Large intestine (tissue), 3 donors: ENCODE results near the gene KCNQ1. TPM values are rescaled to one million over a fixed set of nuclear protein-coding genes. Genes with fewer than 3 reads are reported as not detected.

Experiments used
- DNase-seq, 2 donors: peaks; one replicate each; pipeline versions ENCODE4 v3.0.0 to v3.0.0-alpha.2; 2013
- H3K27ac ChIP-seq: one replicate; pipeline ENCODE4 v1.5.1; 2013; ENCODE audit warnings: low read length
- H3K27me3 ChIP-seq: 2 replicates; pipeline ENCODE4 v1.6.1; 2013; ENCODE audit warnings: low read length; ENCODE audit not compliant: control insufficient read depth, insufficient read depth
- H3K36me3 ChIP-seq: 2 replicates; pipeline ENCODE4 v1.6.1; 2013; ENCODE audit warnings: low read length; ENCODE audit not compliant: control insufficient read depth, insufficient read depth
- H3K4me1 ChIP-seq: one replicate; pipeline ENCODE4 v1.6.1; 2013; ENCODE audit warnings: low read length; ENCODE audit not compliant: control insufficient read depth, insufficient read depth
- H3K4me3 ChIP-seq: one replicate; pipeline ENCODE4 v1.5.1; 2013; ENCODE audit warnings: low read length
- H3K9me3 ChIP-seq: one replicate; pipeline ENCODE4 v1.6.1; 2013; ENCODE audit warnings: mild to moderate bottlenecking, low read depth, low read length, moderate library complexity; ENCODE audit not compliant: control insufficient read depth
- WGBS: methylation state at CpG from one replicate; pipeline ENCODE4 v1.1.5; 2013; ENCODE audit warnings: low lambda C conversion rate; ENCODE audit not compliant: insufficient coverage; 5-methylcytosine and 5-hydroxymethylcytosine counted together
- polyA plus RNA-seq: library from polyadenylated mRNA; unstranded; fragments of 120-200 nt; gene quantifications from one replicate; pipeline ENCODE4 v1.2.1, GENCODE V29; 2013

The KCNQ1 gene
- polyA plus RNA-seq, 1 donor, result 19.5 TPM

DNA sequence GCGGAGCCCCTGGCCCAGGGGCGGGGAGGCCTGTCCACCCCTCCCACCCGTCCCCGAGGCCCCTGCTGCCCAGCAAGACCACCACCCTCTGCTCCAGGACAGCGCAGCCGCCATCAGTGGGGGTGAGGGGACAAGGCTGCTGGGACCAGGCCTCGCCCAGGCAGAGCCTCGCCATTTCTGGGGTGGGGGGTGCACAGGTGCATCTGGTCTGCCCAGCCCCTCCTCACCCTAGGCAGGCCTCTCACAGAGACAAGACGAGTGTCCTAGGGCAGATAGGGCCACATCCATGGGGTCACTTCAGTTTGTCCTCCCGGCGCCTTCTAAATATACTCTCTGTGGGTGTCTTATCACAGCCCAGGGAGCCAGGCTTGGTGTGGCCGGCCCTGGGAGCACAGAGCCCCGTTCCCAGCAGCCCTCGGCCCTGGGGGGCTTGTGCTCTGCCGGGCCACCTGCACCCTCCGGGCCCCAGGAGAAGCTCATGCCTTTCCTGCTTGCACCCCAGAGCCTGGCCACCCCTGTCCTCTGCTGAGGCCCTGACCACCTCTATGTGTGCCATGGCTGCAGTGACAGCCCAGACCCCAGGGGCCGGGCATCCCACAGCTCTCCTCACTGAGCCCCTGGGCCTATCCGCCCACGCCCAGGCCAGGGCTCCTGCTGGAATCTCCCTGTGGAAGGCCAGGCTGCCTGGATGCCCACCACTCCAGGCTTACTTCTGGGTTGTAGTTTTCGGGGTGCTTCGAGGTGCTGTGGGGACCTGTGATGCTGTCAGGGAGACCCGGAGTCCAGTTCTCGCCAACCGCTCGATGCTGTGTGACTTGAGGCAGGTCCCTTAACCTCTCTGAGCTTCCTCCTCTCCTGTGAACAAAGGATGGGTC lies 70.8 kb downstream of the KCNQ1 start:
- H3K27ac ChIP-seq, result no peak overlapping the region
- H3K27me3 ChIP-seq, result no peaks in the 10 kb centered on the region
- no peaks in the 10 kb centered on the region for H3K36me3 ChIP-seq
- no peak for DNase-seq
- no peak overlapping the region for H3K4me3 ChIP-seq
- peaks cover 17% of the 10 kb centered on the region for H3K4me1 ChIP-seq
- H3K9me3 ChIP-seq, result no peaks in the 10 kb centered on the region
- no CpG with 5 or more reads among the region's 25 CpGs for WGBS

DNA sequence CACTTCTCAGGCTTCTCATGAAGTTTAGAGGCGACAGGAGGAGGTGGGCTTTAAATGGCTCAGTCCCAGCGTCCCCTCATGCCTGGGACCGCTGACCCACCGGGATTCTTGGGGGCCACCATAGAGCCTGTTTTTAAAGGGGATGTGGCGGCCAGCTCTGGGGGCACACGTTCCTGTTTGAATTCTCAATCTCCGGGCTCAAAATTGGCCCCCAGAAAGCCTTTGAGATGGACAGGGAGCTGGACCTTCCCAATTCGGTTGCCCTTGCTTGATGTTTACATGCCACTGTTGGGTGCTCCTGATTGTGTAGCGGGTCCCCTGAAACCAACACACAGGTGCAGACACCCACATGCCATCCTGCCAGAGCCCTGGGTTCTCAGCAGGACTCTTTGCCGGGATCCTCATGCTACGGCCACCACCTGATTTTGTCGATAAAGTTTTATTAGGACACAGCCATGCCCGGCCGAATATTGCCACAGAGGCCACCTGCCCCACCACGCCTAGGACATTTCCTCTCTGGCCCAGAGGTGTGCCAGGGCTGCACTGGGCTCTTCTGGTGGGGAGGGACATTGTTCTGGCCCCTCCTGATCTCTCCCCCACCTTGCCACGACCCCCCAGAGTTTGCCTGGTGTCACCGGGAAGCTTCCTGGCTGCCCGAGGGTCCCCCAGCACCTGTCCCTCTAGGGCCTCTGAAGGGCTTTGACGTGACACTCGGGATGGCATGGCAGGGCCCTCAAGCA lies 71.6 kb downstream of the KCNQ1 start:
- DNase-seq, result no peak

DNA sequence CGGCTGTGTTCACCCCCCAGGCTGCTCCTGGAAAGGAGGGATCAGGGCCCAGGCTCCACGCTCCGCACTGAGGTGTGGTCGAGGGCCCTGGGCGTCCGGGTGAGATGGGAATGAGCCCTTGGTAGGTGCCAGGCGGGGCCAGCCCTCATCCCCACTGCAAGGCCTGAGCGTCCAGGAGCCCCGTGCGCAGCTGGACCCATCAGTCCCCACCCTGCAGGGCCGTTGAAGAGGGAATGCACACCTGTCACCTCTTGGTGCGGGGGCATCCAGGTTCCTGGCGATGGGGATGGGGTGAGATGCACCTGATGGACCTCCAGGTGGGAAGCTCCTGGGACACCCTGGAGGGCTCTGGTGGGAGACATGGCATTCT lies 72.2 kb downstream of the KCNQ1 start:
- H3K4me1 ChIP-seq, result peaks cover 21% of the 10 kb centered on the region
- no peaks in the 10 kb centered on the region for H3K9me3 ChIP-seq
- WGBS, result no CpG with 5 or more reads among the region's 13 CpGs
- H3K36me3 ChIP-seq, result no peaks in the 10 kb centered on the region
- no peaks in the 10 kb centered on the region for H3K27me3 ChIP-seq
- no peak for DNase-seq
- H3K27ac ChIP-seq, result no peak overlapping the region
- H3K4me3 ChIP-seq, result no peak overlapping the region

More for the DNA sequence above, 71.6 kb downstream of the KCNQ1 start:
- Histone ChIP-seq H3K9me3 (no peaks in the 10 kb centered on the region), H3K4me3 (no peak overlapping the region), H3K27me3 (no peaks in the 10 kb centered on the region), H3K27ac (no peak overlapping the region), H3K4me1 (peaks cover 17% of the 10 kb centered on the region), H3K36me3 (no peaks in the 10 kb centered on the region)
- no CpG with 5 or more reads among the region's 20 CpGs for WGBS

GRCh38 chr11:2517386-2518064 lies 72.7 kb downstream of the KCNQ1 start:
- no peak for DNase-seq
- no CpG with 5 or more reads among the region's 26 CpGs for WGBS
- H3K9me3 ChIP-seq, result no peaks in the 10 kb centered on the region
- peaks cover 24% of the 10 kb centered on the region for H3K4me1 ChIP-seq
- H3K4me3 ChIP-seq, result no peak overlapping the region
- H3K36me3 ChIP-seq, result no peaks in the 10 kb centered on the region
- H3K27ac ChIP-seq, result no peak overlapping the region
- H3K27me3 ChIP-seq, result no peaks in the 10 kb centered on the region

- no peak overlapping the region for H3K27ac ChIP-seq
- DNase-seq, result no peak
- H3K4me1 ChIP-seq, result peaks cover 21% of the 10 kb centered on the region
- WGBS, result no CpG with 5 or more reads among the region's 24 CpGs
- H3K9me3 ChIP-seq, result no peaks in the 10 kb centered on the region
- no peaks in the 10 kb centered on the region for H3K36me3 ChIP-seq
- H3K4me3 ChIP-seq, result no peak overlapping the region
- no peaks in the 10 kb centered on the region for H3K27me3 ChIP-seq
Observed at GRCh38 chr11:2518111-2518982, 73.5 kb downstream of the KCNQ1 start.

GRCh38 chr11:2518983-2519340 lies 74.2 kb downstream of the KCNQ1 start:
- no CpG with 5 or more reads among the region's 8 CpGs for WGBS
- Histone ChIP-seq H3K36me3 (no peaks in the 10 kb centered on the region), H3K4me1 (peaks cover 15% of the 10 kb centered on the region), H3K27me3 (no peaks in the 10 kb centered on the region), H3K9me3 (no peaks in the 10 kb centered on the region), H3K27ac (no peak overlapping the region), H3K4me3 (no peak overlapping the region)
- no peak for DNase-seq

DNA sequence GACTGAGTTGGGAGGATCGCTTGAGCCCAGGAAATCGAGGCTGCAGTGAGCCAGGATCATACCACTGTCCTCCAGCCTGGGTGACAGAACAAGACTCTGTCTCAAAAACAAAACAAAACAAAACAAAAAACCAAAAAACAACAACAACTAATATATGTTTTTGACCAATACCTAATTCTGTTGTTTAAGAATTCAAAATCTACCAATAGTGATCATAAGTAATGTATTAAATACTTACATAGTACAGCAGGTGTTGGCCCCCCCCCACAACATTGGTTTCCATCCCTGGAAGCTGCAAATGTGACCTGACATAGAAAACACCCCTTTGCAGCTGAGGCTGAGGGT lies 74.7 kb downstream of the KCNQ1 start:
- Histone ChIP-seq H3K36me3 (no peaks in the 10 kb centered on the region), H3K4me3 (no peak overlapping the region), H3K27me3 (no peaks in the 10 kb centered on the region), H3K9me3 (no peaks in the 10 kb centered on the region), H3K27ac (no peak overlapping the region), H3K4me1 (peaks cover 17% of the 10 kb centered on the region)
- WGBS, result no CpG with 5 or more reads among the region's 2 CpGs
- no peak for DNase-seq

DNA sequence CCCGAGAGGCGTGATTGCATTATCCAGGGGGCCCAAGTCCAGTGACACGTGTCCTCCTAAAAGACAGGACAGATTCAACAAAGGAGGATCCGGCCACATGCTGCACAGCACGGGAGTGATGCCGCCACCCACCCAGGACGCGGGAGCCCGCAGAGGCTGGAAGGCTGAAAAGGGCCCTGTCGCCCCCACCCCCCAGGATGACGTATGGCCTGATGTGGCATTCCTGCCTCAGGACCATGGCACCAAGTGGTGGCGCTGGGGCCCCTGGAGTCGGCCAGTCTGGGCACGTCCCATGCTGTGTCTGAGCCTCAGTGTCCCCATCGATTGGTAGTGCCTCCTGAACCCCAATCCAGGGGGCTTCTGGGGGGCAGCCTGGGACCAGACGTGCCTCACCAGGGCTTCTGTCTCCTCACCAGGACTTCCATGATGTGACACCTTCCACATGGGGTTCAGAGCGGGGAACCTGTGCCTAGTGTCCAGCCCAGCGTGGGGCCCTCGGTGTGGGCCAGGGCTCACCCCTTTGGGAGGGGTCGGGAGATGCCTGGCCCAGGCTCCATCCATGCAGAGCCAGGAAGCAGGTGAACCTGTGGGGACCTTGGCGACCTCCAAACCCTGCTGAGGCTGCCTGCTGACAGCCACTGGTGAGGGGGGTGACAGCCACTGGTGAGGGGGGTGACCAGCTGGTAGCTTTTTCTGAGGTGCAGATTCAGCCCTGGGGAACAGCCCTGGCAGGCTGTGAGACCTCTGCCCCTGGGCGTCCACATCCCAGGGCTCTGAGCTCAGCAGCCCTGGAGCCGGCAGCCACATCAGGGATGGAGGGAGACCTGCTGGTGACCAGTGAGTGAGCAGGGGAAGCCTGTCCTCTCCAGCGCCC lies 75.3 kb downstream of the KCNQ1 start:
- H3K9me3 ChIP-seq, result no peaks in the 10 kb centered on the region
- peaks cover 23% of the 10 kb centered on the region for H3K4me1 ChIP-seq
- WGBS, result no CpG with 5 or more reads among the region's 24 CpGs
- no peaks in the 10 kb centered on the region for H3K27me3 ChIP-seq
- no peak overlapping the region for H3K4me3 ChIP-seq
- H3K36me3 ChIP-seq, result no peaks in the 10 kb centered on the region
- no peak for DNase-seq
- H3K27ac ChIP-seq, result no peak overlapping the region

- H3K9me3 ChIP-seq, result no peaks in the 10 kb centered on the region
- no CpG with 5 or more reads among the region's 7 CpGs for WGBS
- no peak overlapping the region for H3K4me3 ChIP-seq
- no peak for DNase-seq
- no peaks in the 10 kb centered on the region for H3K27me3 ChIP-seq
- peaks cover 29% of the 10 kb centered on the region for H3K4me1 ChIP-seq
- H3K27ac ChIP-seq, result no peak overlapping the region
- H3K36me3 ChIP-seq, result no peaks in the 10 kb centered on the region
Observed at GRCh38 chr11:2520736-2521035, 75.9 kb downstream of the KCNQ1 start.
